ENCODE data around the gene FBXW7. TPM values are rescaled to one million over a fixed set of nuclear protein-coding genes. Genes with fewer than 3 reads are reported as not detected.
A peak's percentile ranks its signal among the peaks of the same experiment; 100 is the strongest.

Gene FBXW7
- total RNA-seq, 2 donors from 2014 or later: 32.4 to 39.2 TPM

DNA sequence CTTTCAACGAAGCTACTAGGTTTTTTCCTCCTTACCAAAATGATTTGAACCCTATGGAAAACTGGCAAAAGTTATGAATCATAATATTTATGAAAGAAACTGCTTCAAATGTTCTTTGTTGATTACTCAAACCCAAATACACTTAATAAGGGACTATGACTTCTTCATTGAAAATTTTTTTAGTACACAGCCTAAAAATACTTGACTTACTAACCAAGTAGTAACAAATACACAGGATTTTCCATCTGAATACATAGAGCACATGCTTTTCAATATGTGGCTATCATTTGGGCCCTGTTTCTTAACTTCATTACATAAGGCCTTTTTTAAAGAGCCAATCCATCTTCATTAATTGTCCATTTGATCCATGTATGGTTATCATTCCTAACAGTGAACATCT lies 171.5 kb downstream of the FBXW7 start:
- intact Hi-C loops (cut with DNase I, micrococcal nuclease): no loop called here
- DNase-seq (no peak), ATAC-seq (no peak)

DNA sequence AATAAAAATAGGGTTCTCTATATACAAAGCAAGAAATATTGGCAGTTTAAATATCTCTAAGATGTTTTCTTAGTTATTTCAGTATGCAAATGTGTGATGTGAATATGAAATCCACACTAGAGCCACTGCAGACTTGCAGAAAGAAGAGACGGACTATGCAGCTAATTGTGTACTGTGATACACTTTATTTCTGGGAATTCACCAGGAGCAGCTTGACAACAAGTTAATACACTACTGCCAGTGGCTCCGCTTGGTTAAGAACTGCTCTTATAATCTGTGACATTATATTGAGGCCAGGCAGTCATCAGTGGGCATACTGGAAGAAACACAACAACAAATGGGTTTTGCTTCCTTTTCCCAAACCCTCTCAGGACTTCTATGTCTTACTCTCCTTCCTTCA lies 172.0 kb downstream of the FBXW7 start:
- ATAC-seq (no peak), DNase-seq (no peak)
- intact Hi-C loops (cut with DNase I, micrococcal nuclease): no loop called here

DNA sequence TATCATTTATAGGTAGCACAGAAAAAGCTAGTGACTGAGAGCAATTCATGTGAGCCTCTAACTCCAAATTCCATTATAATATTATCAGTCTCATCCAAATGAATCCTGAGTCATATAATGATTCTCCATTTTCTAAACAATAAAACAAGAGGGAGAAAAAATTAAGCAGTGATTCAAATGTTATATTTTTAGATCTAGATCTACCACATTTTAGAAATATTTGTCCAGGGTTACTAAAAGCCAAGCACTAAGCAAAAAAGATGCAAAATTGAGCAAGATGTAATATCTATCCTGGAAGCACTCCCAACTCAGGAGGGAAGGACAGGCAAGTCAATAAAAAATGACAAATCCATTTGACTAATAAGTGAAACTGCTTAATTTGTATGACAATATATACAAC lies 172.8 kb downstream of the FBXW7 start:
- DNase-seq (no peak), ATAC-seq (no peak)
- intact Hi-C loops (cut with DNase I, micrococcal nuclease): no loop called here

DNA sequence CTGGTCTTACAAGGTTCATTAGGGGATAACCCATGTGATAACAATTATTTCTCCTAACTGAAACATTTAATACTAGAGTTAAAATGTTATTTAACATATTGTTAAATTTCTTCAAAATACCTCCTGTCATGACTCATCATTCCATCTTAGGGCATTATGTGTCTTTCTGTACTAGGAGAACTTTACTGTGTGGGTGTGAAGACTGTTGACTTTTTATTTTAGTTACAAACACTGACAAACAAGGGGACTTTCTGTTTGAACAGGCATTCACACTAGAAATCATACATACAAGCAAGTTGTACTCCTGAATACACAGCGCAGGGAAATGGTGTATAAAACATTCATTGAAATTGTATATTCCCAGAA lies 175.9 kb downstream of the FBXW7 start:
- ATAC-seq (no peak), DNase-seq (no peak)
- intact Hi-C loops (cut with DNase I, micrococcal nuclease): no loop called here

DNA sequence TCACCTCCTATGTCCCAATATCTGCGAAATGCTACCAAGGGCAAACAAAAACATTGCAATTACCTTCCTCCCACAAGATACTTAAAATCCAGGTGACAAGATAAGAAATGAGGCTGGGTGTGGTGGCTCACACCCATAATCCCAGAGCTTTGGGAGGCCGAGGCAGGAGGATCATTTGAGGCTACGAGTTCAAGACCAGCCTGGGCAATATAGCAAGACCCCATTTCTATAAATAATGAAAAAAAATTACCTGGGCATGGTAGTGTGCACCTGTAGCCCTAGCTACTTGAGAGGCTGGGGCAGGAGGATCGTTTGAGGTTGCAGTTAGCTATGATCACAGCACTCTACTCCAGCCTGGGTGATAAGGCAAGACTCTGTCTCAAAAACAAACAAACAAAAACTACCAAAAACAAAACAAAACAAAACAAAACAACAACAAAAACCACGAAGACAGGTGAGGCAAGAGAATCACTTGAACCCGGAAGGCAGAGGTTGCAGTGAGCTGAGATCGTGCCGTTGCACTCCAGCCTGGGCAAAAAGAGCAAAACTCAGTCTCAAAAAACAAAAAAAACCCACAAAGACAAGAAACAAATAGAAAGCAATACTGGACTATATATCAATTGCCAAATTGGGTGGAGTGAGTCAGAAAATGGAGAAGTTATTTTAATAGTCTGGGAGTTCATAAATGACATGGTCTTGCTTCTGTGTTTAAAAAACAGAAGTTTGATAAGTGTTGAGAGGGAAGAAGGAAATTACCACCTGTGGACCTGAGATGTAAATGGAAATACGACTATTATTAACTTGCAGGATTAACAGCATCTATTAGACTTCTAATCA lies 176.5 kb downstream of the FBXW7 start:
- DNase-seq: no peak
- intact Hi-C loops (cut with DNase I, micrococcal nuclease): no loop called here
- no peak for ATAC-seq

DNA sequence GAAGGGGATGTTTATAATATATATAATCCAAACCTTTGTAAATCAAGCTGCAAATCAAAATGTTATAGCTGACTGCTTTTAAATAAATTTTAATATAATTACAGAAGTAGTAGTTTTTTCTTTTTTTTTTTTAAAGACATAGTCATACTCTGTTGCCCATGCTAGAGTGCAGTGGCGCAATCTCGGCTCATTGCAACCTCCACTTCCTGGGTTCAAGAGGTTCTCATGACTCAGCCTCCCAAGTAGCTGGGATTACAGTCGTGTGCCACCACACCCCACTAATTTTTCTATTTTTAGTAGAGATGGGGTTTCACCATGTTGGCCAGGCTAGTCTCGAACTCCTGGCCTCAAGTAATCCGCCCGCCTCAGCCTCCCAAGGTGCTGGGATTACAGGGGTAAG lies 178.7 kb downstream of the FBXW7 start:
- intact Hi-C loops (cut with DNase I, micrococcal nuclease): no loop called here

DNA sequence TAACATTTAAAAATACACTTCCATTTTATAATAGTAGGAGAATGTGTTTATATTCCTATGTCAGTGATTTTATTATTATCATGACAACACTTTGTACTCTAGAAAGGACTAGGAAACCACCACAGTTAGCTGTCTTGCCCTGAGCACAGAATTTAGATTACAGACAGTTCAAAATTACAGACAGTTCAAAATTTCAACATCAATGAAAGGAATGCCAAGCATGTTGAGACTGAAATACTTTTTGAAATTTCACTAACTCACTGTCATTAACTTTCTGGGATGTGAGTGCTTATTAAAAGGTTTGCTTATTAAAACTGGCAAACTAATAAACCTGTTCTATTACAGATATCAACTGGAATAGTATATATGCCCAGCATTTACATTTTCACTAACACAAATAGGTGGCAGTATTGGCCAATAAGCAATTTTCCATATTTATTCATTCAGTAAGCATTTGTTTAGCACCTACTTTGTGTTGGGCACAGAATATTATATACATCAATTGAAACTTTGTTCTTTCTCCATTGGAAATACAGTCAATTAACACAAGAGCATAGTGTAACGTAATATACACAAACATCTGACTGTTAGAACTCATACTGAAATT lies 179.4 kb downstream of the FBXW7 start:
- DNase-seq (no peak), ATAC-seq (no peak)
- intact Hi-C loops (cut with DNase I, micrococcal nuclease): no loop called here

More for the DNA sequence above, 178.7 kb downstream of the FBXW7 start:
- no peak for DNase-seq
- no peak for ATAC-seq

DNA sequence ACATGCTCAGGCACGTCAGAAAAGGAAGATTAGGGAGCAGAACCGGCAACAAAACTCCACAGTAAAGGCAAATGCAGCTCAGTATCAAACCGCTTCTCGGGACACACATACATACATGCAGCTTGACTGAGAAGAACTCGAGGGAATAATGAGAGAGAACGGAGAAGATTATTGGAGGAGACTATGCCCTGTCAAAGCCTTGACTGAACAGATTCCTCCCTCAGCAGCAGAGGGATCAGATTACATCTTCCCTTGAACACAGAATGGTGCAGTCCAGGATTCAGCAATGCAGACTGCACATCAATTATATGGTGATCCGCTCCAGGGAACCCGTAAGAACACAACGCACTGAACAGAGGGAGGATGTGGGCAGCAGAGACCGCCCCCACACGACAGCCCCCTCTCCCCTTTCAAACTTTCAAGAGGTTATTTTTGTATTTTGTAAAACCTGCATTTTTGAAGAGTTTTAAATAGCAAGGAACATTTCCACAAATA lies 183.2 kb downstream of the FBXW7 start:
- DNase-seq (peak; percentile 6 to 35), ATAC-seq (peak; percentile 58)
- intact Hi-C loops (cut with DNase I, micrococcal nuclease): no loop called here

DNA sequence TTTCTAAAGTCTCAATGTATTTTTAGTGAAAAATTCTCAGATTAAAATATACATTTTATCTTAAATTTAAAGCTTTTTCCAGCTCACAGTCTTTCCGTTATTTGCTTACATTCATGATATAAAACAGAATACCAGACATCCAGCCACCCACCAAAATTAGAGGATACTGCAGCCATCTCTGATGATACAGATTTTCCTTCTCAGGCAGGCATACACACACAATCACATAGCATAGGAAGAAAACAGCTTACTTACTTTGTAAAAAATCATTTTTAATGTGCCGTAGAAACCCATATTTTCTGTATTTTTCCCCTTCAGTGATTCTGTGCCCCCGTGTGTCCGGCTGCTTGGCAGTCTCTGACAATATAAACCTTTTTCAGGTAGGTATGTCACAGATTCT lies 183.7 kb downstream of the FBXW7 start:
- DNase-seq (no peak), ATAC-seq (no peak)
- intact Hi-C loops (cut with DNase I, micrococcal nuclease): no loop called here

DNA sequence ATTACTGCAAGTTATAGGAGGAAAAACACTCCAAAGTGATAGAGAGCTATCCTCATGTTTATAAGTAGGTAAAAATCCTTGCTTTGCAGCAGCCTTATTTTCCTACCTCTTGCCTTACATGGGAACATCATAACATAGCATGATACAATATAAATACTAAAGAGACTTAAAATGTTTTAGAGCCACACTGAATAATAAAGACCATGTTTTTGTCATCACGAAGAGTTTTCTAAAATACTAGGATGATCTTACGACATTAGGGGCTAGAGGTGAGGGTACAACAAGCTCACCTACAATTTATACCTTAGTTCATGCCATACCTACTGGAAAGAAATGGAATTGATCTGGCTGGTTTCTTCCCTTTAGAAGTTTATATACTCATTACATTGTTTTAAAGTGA lies 184.8 kb downstream of the FBXW7 start:
- no peak for DNase-seq
- no peak for ATAC-seq

DNA sequence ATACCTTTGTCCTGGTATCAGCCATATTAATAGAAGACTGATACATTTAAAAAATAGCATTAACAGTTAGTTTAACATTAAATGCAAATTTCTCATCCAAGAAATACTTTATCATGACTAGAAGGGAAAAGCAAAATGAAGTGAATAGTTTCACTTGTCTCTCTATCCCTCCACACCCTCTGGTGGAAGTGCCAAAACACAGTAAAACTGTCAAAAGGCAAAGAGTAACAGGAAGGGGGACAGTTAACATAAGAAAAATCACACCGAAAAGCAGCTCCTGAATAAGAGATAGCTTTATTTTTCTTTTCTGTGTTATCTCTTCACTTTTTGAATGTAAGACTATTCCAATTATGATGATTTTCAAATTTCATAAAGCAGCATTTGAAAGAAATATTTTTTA lies 187.2 kb downstream of the FBXW7 start:
- intact Hi-C loops (cut with DNase I, micrococcal nuclease): no loop called here

More for the DNA sequence above, 184.8 kb downstream of the FBXW7 start:
- intact Hi-C loops (cut with DNase I, micrococcal nuclease): no loop called here

DNA sequence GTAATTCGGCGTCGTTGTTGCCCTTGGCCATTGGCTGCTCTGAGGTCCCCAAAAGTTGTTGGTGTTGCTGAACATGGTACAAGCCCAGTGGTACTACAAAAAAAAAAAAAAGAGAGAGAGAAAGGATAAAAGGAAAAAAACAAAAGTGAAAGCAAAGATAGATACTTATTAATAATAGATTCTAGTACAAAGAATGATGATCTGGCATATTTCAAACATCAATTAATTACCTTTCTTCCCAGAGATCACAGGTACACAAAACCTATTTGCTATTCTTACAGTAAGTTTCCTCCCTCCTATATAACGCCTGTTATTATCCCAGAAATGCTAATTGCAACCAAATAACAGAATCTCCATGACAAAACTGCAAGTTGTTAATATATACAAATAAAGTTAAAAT lies 188.9 kb downstream of the FBXW7 start:
- no peak for DNase-seq
- intact Hi-C loops (cut with DNase I, micrococcal nuclease): no loop called here
- no peak for ATAC-seq

More for the DNA sequence above, 187.2 kb downstream of the FBXW7 start:
- DNase-seq (no peak), ATAC-seq (no peak)

DNA sequence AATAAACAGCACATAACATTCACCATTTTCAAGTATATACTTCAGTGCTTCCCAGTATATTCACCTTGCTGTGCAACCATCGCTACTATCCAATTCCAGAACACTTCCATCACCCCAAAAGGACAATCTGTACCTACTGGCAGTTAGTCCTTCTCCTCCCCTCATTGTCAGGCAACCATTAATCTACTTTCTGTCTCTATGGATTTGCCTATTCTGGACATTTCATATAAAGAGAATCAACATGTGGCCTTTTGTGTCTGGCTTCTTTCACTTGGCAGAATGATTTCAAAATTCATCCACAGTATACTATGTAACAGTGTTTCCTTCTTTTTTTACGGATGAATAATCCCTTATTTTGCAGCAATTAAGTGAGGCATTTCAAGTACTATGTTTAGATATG lies 189.4 kb downstream of the FBXW7 start:
- ATAC-seq (no peak), DNase-seq (no peak)
- intact Hi-C loops (cut with DNase I, micrococcal nuclease): no loop called here

DNA sequence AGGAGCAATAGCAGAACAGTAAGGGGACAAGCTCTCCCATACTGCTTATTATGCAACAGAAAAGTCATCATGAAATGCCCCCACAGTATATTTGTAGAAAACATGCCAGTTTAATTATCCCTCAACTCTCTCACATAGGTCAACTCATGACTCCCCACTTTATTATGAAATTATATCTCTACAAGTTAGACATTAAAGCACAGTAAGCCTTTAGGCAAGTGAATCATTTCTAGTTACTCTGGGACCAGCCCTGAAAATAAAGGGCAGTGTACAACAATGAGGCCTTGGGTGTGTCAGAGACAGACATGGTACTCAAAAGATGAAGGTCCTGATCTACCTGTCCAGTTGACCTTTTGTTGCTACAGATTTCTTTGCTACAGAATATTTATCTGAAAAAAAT lies 191.9 kb downstream of the FBXW7 start:
- intact Hi-C loops (cut with DNase I, micrococcal nuclease): no loop called here
- DNase-seq (no peak), ATAC-seq (peak; percentile 35)

DNA sequence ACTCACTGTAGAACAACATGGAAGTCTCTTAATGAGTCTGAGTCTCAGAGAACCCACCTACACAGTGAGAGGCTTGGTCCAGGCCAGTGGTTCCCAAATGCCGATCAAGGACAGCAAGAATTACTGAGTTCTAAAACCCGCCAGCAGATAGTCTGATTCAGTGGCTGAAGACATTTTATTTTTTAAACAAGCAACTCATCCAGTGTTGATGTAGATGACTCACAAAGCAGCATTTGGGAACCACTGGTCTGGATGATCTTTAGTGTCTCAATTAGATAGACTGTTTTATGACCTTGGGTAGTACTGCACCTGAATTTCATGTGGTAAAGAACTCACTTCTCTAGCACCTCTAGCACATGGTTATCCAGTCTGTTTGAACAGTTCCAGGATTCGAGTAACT lies 193.6 kb downstream of the FBXW7 start:
- DNase-seq: no peak
- intact Hi-C loops (cut with DNase I, micrococcal nuclease): no loop called here
- ATAC-seq: no peak

DNA sequence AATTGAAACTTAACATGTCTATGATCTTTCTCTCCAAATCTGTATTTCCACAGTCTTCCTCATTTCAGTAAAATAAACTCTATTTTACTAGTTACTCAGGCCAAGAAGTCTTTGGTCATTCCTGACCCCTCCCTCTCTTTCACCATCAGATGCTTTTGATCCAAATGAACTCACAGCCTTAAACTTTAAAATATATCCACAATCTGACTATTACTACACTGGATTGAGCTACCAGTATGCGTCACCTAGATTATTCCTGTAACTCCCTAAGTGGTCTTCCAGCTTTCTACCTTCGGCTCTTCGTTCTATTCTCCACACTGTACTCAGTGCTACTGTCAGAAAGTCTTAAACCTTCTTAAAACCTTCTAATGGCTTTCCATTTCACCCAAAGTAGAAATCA lies 195.1 kb downstream of the FBXW7 start:
- ATAC-seq (no peak), DNase-seq (no peak)
- intact Hi-C loops (cut with DNase I, micrococcal nuclease): no loop called here

DNA sequence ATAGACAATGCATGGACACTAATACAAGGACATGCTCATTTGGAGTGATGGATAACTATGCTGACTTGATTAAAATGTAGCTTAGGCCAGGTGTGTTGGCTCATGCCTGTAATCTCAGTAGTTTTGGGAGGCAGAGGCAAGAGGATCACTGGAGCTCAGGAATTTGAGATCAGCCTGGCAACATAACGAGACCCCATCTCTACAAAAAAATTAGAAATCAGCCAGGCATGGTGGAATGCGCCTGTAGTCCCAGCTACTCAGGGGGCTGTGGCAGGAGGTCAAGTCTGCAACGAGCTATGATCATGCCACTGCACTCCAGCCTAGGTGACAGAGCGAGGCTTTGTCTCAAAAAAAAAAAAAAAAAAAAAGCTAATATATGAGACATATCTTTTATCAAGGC lies 196.3 kb downstream of the FBXW7 start:
- DNase-seq: no peak
- intact Hi-C loops (cut with DNase I, micrococcal nuclease): no loop called here
- ATAC-seq: no peak

DNA sequence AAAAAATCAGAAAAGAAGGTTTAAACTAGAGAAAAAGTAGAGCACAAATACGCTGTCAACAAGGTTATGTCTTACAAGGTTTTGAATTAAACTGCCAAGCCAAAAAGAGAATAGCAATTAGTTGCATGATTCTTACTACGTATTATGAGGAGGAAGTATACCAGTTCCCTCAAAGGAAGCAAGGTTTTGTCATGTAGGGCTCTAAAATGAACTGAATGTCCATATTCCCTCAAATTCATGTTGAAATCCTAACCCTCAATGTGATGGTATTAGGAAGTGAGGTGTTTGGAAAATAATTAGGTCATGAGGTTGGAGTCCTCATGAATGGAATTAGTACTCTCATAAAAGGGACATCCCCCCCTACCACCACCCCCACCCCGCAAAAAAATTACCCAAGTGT lies 201.0 kb downstream of the FBXW7 start:
- DNase-seq (no peak), ATAC-seq (no peak)
- intact Hi-C loops (cut with DNase I, micrococcal nuclease): no loop called here

DNA sequence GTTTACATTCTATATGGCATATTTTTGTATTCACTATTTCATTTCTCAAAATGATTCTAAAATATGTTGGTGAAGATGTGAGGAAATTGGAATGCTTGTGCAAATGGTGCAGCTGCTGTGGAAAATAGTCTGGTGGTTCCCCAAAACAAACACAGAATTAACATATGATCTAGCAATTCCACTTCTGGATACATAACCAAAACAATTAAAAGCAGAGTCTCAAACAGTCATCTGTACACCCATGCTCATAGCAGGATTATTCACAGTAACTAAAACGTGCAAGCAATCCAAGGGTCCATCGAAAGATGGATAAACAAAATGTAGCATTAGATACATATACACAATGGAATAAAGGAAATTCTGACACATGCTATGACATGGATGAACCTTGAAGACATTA lies 204.8 kb downstream of the FBXW7 start:
- intact Hi-C loops (cut with DNase I, micrococcal nuclease): no loop called here
- ATAC-seq: no peak
- DNase-seq: no peak

DNA sequence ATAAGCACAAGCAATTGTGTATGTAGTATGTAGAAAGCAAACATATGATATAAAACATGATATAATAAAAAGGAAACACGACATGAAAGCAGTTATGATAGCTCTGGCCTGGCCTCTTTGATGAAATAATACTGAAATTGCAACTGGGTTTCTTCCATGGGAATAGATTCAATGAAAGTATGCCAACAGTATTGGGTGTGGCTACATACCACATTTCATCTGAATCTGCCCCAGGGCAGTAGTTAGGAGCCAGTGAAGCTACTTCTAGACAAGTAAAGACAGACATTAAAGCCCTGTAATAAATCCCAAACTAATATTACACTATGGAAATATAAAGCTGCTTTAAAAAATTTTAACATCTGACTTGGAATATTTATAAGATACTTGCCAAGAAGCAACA lies 207.3 kb downstream of the FBXW7 start:
- DNase-seq: no peak
- intact Hi-C loops (cut with DNase I, micrococcal nuclease): no loop called here
- ATAC-seq: no peak

Data from left colon (tissue), 2 donors.